GM04504 (cell line): ENCODE results near the gene ALOX5AP.

ENCODE experiments used
- DNase-seq: peaks from one replicate; pipeline ENCODE4 v3.0.0-alpha.2; 2012; ENCODE audit warnings: low read depth

Gene ALOX5AP

DNA sequence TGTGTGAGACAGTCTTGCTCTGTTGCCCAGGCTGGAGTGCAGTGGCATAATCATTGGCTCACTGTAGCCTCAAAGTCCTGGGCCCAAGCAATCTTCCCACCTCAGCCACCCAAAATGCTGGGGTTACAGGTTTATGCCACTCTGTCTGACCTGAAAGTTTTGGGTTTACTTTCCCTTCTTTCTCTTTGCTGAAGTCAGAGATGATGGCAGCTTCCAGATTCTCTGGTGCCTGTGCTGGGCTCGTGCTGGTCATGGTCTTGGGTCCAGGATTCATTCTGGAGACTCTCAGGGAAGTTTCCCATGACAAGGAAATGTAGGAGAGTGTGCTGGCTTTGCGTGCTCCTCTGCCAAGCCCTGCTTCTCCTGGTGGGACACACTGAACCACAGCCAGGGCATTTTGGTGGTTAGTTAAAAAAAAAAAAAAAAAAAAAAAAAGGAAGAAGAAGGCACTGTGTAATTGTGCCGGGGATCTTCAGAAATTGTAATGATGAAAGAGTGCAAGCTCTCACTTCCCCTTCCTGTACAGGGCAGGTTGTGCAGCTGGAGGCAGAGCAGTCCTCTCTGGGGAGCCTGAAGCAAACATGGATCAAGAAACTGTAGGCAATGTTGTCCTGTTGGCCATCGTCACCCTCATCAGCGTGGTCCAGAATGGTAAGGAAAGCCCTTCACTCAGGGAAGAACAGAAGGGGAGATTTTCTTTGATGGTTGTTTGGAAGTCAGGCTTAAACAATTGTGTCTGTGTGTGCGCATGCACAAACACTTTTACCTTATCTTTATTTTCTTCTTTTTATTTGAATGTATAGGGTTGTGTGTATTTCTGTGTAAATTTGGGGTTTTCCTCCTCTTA lies at the start of gene ALOX5AP:
ALOX5AP (plus strand) TSS at position 519 of the 847 bp plus-strand sequence; CDS start at position 582, 63 bp downstream.
- no peak for DNase-seq

DNA sequence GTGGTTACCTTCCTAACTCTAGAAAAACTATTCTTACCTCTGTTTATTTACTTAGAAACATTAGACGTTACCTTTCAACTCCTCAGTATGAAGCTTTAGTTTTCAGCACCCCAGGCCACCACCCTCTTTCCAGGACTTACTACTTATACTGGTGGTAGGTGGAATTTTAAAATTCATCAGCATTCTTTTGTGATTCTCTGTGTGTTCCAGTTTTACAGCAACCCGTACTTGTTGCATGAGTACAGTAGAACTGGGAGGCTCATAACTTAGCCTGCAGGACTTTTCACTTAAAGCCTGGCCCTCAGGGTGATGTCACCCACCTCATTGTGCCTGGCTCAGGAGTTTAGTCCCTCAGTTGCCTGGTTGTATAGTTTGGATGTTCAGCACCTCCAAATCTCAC lies 49.4 kb upstream of the ALOX5AP start:
- no peak for DNase-seq

DNA sequence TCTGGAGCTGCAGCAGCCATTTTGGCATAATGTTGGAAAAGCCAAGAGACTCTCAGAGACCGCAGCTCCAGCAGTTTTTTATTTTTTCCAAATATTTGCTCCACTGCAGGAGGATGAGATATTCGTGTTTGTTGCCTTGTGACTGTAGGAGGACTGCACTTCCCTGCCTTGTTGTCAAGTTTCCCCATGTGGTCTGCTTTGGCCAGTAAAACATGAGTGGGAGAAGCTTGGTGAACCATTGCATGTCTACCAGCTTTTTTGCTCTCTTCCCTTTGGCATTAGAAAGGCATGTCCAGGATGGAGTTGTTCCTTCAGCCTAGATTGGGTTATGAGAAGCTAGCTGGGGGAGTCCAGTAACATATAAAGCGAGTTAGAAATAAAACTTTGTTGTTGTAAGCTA lies 47.7 kb upstream of the ALOX5AP start:
- DNase-seq: no peak

DNA sequence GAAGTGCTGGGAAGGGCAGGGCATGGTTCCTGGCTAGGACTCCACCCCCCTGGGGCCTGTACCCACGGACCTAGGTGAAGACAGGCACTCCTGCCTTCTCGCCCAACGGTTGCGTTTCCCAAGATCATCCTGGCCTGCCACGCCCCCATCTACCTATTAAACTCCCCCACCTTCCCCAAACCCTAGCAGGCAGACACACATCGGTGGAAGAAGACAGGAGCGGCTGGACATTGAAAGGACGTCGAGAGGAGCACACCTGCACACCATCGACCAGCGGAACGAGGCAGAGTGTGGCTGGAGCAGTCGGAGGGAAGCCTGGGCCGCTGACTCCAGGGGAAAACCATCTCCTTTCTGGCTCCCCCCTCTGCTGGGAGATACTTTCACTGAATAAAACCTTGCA lies 45.6 kb upstream of the ALOX5AP start:
- DNase-seq: no peak

DNA sequence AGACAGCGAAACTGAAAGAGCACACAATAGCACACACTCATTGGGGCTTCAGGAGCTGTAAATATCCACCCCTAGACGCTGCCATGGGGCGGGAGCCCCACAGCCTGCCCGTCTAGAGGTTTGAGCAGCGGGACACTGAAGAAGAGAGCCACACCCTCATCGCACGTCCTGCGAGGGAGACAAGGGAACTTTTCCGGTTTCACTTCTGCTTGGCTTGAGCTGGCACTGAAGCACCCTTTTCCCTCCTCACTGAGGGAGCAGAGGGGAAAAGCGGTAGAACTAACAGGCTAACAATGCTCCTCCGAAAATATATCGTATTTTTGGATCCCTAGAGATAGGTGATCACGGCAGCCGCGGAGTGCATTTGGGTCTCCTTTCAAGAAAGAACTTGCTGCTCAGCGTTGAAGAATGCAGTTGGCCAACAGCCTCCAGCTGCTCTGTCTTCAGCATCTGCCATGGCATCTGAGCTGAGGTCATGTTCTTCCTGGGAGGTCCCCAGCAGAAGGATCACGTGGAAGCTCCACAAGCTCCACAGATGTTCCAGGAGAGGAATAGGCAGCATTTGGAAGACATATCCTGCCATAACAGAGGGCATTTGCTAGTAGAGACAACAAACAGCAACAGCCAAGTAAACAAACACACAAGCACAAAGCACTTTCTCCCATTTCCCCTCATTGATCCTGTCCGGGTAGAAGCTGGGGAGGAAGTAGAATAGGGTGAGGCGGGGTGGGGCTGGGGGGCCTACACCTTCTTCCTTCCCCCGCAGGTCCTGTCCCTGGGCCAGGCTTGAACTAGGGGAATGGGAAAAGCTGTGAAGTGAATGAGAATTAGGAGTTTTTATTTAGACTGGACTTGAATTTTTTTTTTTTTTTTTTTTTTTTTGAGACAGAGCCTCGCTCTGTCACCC lies 44.8 kb upstream of the ALOX5AP start:
- peak; percentile 87 for DNase-seq

DNA sequence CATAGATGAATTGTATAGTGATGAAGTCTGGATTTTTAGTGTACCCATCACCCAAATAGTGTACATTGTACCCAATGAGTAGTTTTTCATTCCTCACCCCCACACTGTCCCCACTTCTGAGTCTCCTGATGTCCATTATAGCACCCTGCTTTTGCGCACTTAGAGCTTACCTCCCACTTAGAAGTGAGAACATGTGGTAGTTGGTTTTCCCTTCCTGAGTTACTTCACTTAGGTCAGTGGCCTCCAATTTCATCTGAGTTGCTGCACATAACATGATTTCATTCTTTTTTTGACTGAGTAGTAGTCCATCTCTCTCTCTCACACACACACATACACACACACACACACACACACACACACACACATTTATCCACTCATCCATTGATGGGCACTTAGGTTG lies 43.2 kb upstream of the ALOX5AP start:
- no peak for DNase-seq

DNA sequence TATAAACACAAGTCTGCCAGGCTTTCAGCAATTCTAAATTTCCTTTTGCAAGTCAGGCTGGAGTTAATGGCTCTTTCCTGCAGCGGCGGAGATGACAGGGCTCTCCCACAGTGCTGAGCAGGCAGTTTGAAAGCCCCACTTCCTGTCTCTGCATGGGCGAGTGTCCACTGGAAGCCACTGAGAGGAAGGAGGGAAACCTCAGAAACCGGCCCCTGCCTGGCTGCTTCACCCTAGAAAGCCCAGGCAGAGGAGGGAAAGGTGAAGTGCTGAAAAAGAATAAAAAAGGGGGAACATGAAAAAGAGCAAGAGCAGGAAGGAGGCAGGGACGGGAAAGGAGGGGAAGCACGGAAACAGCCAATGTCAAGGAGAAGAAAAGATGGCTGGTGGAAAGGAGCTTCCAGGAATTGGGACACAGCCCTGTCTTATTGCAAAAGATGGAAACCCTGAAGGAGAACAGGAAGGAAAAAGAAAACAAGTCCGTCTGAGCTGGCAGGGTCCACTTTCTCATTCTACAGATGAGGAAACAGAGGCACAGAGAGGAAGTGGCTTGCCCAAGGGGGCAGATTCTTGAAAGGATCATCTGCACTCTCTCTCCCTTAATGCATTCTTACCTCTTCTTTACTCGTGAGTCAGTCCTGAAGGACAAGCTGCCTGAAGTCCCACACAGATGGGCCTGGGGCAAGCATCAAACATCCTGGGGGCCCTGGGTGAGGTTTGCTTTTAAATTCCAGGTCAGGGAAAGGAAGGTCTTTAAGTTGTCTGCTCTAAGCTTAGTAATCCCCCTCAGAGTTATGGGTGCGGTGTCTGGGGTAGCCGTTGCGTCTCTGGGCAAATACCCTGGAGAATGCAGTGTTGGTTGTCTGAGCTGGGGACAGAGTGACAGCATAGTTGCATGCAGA lies 38.8 kb upstream of the ALOX5AP start:
- no peak for DNase-seq

DNA sequence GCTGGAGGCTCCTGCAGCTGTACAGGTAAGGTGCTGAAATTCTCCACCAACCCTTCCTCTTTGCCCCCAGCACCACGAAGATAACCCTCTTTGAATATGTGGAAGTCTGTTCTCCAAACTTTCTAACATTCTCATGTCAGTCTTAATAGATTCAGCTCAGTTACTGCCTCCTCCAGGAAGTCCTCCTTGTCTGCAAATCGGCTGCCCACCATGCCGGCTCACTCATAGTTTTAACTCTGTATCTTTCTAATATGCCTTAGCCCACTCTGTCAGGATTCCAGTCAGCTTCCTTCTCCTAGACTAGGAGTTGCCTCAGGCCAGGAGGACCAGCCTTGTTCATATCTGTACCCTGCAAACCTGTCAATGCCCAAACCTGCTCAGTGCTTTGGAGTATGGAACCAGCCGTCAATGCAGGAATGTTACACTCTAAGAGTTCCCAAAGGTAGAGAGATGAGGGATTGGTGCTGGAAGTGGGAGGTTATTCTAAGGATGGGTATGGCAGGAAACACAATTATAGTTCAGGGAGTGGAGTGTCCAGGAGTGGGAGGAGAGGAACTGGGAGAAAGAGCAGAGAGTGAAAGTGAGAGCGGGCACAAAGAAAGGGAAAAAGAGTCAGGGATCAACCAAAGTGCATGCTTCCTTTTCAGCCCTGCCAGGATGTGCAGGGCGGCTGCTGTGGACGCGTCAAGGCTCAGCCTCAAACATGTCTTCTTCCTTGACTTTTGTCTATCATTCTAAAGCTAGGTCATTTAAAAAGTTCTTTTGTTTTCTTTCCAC lies 38.0 kb upstream of the ALOX5AP start:
- DNase-seq: no peak

DNA sequence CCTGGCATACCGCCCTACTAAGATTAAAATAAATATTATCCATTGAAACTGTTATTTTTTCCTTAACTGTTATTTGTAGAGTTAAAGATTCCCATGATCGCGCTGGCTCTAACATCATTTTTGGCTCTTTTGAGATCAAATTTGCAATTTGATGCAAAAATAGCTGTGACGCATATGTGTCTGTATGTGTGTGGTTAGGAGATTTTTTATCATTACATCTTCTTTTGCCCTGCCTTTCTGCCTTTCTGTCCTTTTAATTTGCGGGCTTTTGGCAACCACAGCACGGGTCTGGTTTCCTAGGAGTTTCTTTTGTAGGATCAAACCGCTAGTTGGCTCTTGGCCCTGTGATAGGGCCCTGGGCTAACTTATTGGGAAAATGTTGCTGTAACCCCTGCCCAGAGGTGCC lies 37.3 kb upstream of the ALOX5AP start:
- DNase-seq: no peak

DNA sequence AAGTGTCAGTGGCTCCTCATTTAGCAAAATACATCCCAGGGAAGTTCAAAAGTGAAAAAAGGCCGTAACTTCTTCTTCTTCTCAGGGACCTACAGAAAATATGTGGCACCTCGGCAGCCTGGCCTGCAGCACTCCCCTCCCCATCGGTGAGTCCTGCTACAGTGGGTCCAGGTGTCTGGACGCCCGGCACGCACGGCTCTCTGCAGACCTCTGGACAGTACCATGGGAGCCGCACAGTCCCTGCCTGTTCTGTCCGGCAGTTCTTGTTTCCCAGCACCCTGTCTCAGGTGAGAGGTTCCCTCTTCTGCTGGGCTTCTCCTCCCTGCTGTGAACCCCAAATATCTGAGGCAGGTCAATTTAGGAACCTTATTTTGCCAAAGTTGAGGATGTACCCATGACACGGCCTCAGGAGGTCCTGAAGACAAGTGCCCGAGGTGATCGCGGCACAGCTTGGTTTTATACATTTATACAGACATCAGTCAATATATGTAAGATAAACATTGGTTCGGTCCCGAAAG lies 36.8 kb upstream of the ALOX5AP start:
- no peak for DNase-seq

DNA sequence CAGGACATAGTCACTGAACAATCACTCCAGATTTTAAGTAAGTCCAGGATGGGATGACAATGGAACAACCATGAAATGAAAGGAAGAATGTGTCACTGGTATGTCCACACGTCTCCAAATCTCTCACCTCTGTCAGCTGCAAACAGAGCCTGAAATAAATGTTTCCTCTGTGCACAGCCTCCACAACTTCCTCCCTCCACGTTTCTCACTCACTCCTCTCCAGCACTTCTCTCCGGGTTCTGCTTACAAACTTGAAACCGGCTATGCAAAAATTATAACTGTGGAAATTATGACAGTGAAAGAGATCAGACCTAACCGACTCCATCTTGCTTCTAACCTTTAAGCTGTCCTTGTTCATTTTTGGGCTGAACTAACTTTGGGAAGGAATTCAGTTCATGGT lies 35.0 kb upstream of the ALOX5AP start:
- DNase-seq: no peak

DNA sequence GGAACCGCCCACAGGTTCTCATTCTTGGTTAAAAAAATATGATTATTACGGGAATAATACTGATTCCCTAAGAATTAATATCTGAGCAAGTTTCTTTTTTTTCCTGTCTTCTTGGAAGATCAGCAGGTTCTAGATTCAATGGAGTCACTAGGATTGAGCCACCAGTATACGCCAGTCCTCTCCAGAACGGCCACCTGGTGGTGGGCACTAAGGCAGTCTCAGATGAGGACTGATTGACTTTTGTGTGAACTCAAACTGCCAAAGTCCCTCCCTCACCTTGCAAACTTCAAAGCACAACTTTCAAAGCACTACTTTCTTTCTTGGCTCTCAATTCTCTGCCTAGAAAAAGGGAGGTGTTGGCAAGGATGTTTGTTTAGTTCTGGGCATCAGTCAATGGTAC lies 33.3 kb upstream of the ALOX5AP start:
- DNase-seq: no peak

DNA sequence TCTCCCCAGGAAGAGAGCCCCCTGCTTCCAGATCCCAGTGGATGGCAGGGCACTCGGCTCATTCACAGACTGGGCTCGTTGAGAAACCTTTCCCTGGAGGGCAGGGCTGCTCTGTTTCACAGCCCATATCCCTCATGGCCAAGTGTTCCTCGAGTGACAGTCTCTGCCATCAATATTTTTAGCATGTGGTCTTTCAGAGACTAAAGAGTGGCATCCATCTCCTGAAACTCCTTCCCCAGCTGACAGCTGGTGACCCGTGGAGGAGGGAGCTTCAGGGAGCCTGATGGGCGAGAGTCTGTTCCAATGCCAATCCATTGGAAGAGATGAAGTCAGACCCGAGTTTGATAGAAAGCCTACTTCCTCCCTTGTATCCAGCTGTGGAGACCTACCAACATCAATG lies 30.7 kb upstream of the ALOX5AP start:
- DNase-seq: no peak

DNA sequence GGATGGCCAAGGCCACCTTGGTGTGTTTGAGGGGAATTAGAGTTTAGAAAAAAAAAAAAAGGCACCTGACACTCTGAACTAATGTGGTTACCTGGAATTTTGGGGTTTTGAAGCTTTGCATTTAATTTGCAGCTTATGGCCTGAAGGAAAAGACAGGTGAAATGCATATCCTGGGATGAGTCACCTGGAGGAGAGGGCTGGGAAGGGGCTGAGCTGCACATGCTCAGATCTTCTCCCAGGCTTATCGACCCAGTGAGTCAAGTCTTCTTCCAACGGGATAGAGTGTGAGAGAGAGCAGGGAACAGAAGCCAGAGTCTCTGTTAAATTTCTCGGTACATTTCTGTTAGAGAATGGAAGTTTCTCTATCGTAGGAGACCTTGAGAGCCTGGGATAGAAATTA lies 29.7 kb upstream of the ALOX5AP start:
- no peak for DNase-seq

DNA sequence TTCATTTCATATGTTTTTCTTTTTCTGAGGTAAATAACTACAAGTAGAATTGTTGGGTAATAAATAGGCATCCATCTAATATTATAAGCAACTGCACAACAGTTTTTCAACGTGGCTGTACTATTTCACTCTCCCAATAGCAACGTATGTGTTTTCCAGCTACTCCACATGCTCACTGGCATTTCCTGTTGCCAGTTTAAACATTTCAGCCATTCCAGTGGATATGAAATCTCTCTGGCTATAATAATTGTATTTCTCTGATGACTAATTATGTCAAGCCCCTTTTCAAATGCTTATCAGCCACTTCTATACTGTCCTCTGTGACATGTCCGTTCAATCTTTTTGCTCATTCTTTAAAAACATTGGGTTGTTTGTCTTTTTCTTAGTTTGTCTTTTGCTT lies 26.8 kb upstream of the ALOX5AP start:
- no peak for DNase-seq

DNA sequence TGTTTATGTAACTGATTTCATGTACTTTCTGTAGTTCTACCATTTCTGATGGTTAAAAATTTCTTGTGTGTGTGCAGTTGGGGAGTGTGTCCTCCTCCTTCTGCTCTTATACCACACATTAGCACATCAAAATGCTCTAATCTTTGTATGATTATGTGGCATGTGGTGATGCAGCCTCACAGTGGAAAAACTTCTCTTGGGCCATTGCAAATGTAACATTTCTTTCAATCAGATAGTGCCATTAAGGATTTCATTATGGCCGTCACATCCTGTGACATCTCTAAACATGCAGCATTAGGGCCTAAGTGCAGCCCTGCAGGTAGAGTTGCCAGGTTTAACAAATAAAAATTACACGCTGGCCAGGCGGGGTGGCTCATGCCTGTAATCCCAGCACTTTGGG lies 24.9 kb upstream of the ALOX5AP start:
- no peak for DNase-seq

DNA sequence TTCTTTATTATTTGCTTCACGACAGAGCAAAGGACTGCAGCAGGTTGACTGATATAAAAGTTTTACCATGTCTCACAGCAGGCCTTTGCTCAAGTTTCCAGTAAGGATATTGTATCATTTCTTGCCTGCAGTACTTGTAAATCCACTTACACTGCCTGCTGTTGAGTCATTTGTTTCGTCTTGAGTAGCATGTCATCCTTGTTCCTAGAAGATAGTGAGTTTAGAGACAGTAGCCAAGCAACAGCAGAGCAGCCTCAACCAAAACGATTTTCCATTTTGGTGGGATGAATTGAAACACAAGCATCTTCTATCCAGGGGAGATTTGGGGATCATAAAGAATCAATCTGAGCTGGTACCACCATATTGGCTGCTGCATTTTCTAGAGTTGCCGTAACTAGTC lies 24.0 kb upstream of the ALOX5AP start:
- no peak for DNase-seq

DNA sequence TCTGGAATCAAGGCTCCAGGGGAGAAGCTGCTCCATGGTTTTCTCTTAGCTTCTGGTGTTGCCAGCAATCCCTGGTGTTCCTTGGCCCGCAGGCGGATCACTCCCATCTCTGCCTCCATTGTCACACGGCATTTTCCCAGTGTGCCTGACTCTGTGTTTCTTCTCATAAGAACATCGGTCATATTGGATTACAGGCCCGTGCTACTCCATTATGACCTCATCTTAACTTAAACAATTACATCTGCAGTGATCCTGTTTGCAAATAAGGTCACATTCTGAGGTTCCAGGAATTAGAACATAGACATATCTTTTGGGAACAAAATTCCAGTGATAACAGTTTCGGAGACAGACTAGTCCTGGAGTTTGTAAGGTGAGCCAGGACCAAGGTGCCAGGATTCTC lies 23.5 kb upstream of the ALOX5AP start:
- DNase-seq: no peak

DNA sequence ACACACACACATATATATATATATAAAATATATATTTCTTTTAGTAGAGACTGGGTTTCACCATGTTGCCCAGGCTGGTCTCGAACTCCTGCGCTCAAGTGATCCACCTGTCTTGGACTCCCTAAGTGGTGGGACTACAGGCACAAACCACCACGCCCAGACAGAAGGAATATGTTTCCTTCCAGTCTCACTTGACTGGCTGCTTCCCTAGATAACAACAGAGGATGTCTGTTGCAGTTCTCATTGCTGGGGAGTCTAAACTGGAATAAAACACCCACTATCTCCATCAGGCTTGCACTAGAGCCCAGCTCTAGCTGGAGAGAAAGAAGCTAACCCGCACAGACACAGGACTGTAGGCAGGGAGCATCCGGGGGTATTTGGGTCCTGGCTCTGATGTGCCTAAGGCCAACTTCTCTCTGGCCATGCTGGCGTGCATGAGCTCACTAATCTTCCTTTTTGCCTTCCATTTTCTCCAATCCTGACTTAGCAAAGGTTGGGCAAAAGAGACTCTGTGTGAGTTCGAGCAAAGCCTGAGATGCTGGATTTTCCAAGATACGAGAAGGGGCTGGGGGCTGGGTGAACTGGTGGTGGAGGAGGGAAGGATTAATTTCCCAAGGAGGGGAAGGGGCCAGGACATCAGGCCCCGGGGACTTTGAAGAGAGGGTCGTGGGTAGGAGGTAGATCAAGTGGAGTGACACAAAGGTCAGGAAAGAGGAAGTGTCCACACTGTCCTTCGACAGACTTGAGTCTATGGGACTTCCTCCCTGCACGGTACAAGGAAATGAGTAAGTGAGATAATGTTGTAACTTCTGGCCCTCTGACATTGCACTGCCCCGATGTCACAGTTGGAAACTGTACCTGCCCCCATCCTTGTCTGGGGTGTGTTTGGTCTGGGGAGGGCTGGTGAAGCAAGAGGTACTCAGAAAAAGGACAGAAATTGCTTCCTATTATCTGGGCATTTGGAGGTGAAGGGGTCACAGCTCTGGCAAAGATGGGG lies 22.5 kb upstream of the ALOX5AP start:
- no peak for DNase-seq
